Activated CD8-positive, alpha-beta memory T cell treated with anti-CD3 and anti-CD28 coated beads, Interleukin-2, amount 50 U/mL, for 1 hour (primary cell): ENCODE results near the gene MYBPC1.
"Not testable (repeated sequence)": the region's sequence is repeated elsewhere in the genome, so short reads cannot be mapped to it uniquely, and the experiment has no call there.

Source experiments
- DNase-seq: peaks from one replicate; pipeline ENCODE4 v3.0.0-alpha.2; 2020; ENCODE audit errors: extremely low read depth

MYBPC1 gene, protein sequence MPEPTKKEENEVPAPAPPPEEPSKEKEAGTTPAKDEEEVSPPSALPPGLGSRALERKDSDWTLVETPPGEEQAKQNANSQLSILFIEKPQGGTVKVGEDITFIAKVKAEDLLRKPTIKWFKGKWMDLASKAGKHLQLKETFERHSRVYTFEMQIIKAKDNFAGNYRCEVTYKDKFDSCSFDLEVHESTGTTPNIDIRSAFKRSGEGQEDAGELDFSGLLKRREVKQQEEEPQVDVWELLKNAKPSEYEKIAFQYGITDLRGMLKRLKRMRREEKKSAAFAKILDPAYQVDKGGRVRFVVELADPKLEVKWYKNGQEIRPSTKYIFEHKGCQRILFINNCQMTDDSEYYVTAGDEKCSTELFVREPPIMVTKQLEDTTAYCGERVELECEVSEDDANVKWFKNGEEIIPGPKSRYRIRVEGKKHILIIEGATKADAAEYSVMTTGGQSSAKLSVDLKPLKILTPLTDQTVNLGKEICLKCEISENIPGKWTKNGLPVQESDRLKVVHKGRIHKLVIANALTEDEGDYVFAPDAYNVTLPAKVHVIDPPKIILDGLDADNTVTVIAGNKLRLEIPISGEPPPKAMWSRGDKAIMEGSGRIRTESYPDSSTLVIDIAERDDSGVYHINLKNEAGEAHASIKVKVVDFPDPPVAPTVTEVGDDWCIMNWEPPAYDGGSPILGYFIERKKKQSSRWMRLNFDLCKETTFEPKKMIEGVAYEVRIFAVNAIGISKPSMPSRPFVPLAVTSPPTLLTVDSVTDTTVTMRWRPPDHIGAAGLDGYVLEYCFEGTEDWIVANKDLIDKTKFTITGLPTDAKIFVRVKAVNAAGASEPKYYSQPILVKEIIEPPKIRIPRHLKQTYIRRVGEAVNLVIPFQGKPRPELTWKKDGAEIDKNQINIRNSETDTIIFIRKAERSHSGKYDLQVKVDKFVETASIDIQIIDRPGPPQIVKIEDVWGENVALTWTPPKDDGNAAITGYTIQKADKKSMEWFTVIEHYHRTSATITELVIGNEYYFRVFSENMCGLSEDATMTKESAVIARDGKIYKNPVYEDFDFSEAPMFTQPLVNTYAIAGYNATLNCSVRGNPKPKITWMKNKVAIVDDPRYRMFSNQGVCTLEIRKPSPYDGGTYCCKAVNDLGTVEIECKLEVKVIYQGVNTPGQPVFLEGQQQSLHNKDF

GRCh38 chr12:101594700-101595099 is at the start of gene MYBPC1:
TSS of gene MYBPC1 (plus strand) at chr12:101594971. CDS start at chr12:101595071, 100 bp downstream.
- no peak for DNase-seq

- DNase-seq, result no peak
Measured at GRCh38 chr12:101551362-101552114, 43.2 kb upstream of the MYBPC1 start.

GRCh38 chr12:101552277-101552676 is 42.5 kb upstream of the MYBPC1 start:
- DNase-seq, result no peak

DNA sequence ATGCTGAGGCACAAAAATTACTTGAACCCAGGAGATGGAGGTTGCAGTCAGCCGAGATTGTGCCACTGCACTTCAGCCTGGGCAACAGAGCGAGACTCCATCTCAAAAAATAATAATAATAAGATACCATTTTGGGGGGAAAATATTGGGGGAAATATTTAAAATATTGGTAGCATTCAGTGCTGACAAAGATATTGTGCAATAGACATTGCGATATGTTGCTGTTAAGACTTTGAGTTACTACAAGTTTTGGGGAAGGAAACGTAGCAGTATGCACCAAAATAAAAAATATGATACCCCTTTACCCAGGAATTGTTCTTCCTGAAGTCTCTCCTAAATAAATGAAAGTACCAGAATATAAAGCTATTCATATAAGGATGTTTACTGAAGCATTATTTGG is 37.7 kb upstream of the MYBPC1 start:
- no peak for DNase-seq

GRCh38 chr12:101558726-101559125 is 36.0 kb upstream of the MYBPC1 start:
- not testable (repeated sequence) for DNase-seq

- DNase-seq, result no peak
Measured at GRCh38 chr12:101563212-101563611, 31.6 kb upstream of the MYBPC1 start.

DNA sequence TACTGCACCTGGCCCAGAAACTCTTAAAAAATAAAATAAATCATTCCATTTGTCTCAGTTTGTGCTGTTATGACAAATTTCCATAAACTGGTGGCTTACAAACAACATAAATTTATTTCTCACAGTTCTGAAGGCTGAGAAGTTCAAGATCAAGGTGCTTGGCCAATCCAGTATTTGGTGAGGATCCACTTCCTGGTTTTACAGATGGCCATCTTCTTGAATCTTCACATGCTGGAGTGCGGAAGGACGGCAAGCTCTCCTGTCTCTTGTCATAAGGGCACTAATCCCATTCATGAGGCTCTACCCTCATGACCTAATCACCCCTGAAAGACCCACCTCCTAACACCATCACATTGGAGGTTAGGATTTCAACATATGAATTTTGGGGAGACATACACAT is 29.9 kb upstream of the MYBPC1 start:
- no peak for DNase-seq

GRCh38 chr12:101566318-101566717 is 28.5 kb upstream of the MYBPC1 start:
- DNase-seq, result no peak

- no peak for DNase-seq
Measured at GRCh38 chr12:101567918-101568317, 26.9 kb upstream of the MYBPC1 start.

DNA sequence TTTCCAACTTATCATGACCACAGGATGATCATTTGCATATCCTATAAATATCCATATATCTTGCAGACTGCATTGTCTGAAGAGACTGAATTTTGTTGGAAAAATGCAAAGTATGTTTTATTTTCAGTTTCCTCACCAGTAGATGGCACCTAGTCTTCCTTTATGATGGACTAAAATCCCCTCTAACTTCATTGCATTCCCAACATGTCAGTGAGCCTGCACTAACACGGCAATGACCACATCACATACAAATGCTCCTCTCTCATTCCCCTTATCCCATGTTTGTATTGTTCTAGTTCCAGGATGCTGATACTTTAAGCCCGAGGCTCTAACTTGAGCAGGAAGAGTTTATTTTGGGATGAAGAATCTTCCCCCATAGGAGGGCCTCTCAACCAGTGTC is 24.7 kb upstream of the MYBPC1 start:
- no peak for DNase-seq

DNA sequence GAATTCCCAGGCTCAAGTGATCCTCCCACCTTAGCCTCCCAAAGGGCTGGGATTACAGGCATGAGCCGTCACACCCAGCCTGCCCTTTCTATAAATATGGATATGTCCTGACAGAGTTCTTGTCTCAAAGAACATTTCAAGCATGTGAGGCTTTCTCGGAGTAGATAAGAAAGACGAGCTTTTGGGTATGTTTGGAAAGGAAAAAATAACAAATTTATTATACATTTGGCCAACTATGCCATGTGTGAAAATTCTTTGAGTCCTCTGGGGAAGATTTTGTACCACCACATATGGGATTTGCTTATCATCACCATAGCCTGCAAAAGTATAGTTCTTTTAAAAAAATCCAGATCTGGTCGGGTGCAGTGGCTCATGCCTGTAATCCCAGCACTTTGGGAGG is 23.7 kb upstream of the MYBPC1 start:
- no peak for DNase-seq

GRCh38 chr12:101573743-101574142 is 21.0 kb upstream of the MYBPC1 start:
- DNase-seq, result no peak

DNA sequence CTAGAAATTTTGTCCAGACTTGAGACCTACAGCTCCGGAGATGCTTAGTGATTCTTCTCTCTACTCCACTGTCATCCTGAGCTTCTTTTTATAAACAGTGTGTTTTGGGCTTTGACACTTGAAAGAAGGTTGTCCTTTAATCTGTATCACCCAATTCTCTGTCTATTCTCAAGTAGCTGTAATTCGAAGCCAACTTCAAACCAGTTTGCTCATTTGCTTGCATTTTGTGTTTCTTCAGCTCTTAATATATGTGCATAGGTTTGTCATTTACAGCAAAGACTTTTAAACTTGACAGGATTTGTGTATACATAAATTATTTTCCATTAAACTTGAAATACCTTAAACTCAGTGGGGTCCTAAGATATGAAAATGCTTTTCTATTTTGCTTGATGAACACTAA is 16.4 kb upstream of the MYBPC1 start:
- DNase-seq, result no peak

- no peak for DNase-seq
Measured at GRCh38 chr12:101581190-101581589, 13.6 kb upstream of the MYBPC1 start.

DNA sequence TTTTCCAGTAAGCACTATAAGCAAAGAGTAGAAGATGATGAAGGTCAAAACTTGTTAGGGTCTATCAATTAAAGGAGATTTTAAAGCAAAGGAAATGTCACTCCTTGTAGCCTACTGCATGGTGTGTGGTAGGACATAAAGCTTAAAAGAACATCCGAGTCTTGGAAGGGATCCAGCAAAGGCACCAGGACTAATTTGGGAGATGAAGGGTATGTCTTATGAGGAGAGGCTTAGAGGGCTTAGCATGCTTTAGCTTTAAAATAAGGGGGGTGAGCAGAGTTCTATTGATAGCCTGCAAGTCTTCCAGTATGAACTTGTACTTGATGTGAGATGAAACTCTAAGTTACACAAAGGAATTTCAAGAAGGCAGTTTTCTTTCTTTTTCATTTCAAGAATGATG is 11.8 kb upstream of the MYBPC1 start:
- no peak for DNase-seq

GRCh38 chr12:101590383-101590782 is 4.4 kb upstream of the MYBPC1 start:
- DNase-seq, result no peak

DNA sequence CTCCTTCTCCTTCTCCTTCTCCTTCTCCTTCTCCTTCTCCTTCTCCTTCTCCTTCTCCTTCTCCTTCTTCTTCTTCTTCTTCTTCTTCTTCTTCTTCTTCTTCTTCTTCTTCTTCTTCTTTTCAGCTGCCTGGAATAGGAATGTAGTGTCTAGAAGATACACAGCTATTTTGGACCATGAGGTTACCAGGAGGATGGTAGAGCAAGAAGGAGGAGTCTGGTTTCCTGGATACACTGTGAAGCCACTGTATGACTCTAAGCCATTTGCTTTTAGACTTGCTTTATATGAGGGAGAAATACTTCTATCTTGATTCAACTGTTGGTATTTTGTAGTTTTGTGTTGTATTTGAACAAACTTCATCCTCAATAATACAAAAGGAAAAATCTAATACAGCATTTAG is 3.0 kb upstream of the MYBPC1 start:
- DNase-seq, result no peak

DNA sequence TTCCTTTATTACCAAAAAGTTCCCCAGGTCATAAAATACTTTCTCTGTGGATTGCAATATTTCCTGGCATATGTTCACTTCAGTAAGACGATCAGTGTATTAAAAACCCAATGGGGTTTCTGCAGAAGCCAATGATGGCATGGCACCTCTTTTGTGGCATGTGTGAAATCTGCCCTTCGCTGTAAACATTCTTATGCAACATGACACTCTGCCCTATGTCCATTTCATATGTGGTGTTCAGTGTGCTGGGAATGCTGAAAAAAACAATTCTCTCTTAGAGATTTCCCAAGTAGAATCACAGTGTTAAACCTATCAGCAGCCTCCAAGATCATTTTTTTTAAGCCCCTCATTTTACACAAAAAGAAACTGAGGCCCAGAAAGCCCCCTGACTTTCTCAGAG is 2.3 kb upstream of the MYBPC1 start:
- no peak for DNase-seq

DNA sequence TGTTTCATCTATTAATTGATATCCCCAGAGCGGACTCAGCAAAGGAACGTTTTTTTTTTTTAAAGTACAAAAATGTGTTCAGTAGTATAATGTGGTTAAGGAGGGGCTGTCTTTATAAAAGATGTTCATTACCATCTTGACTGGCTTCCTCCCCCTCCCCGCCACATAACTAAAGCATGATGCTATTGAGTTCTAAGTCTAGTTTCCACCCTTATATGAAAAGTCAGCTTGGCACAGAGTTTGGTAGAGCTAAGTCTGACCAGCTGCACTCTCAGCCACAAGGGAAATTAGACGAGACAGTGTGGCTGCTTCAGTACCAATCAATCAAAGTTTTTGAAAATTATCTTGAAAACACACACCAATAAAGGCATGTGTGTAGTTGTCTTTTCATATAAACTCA is 1.9 kb upstream of the MYBPC1 start:
- DNase-seq, result no peak

- no peak for DNase-seq
Measured at GRCh38 chr12:101596172-101596571, 1.4 kb downstream of the MYBPC1 start.

DNA sequence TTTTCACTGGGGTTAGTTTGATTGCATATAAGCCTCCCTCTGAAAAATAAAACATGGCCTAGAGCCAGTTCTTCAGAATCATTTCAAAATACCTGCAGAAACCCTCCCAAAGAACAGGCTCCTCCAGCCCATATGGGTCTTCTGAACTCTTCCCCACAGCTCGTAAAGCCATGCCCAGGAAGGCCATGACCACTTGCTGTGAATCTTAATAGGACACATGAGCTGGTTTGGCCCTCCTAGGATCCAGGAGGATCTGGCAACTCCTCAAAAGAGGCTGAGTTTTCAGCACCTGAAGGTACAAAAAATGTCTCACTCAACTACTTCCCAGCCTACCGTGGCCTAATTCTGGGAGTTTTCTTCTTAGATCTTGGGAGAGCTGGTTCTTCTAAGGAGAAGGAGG is 2.4 kb downstream of the MYBPC1 start:
- no peak for DNase-seq

DNA sequence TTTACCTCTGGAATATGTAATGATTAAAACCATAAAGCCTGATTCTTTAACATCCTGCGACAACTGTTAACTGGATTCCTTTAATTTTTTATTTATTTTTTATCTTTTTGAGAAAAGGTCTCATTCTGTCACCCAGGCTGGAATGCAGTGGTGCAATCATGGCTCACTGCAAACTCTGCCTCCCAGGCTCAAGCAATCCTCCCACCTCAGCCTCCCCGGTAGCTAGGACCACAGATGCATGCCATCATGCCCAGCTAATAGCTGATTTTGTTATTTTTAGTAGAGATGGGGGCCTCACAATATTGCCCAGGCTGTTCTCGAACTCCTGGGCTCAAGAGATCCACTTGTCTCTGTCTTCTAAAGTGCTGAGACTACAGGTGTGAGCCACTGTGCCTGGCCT is 3.7 kb downstream of the MYBPC1 start:
- no peak for DNase-seq
